GM12891 (cell line): ENCODE measurements around the gene MRTFB.

ENCODE experiments used
- DNase-seq: peaks from one replicate; pipeline ENCODE4 v3.0.0; 2011; ENCODE audit warnings: low spot score; ENCODE audit not compliant: insufficient read length
- FAIRE-seq: peaks from 2 replicates; lab custom pipeline; 2011; peaks lifted over from hg19 to GRCh38; lab: Jason Lieb, UNC
- PAX5 ChIP-seq: IDR thresholded peaks from 2 replicates; pipeline ENCODE4 v1.6.1; 2011; ENCODE audit warnings: low read length, moderate library complexity, mild to moderate bottlenecking; ENCODE audit not compliant: insufficient read depth, severe bottlenecking
- POLR2A ChIP-seq: IDR thresholded peaks from 2 replicates; pipeline ENCODE4 v1.6.1; 2011; ENCODE audit warnings: low read depth, low read length, control low read depth
- POLR2AphosphoS5 ChIP-seq: IDR thresholded peaks from 2 replicates; pipeline ENCODE4 v1.6.1; 2011; ENCODE audit warnings: low read depth, low read length, control low read depth
- POU2F2 ChIP-seq: IDR thresholded peaks from 2 replicates; pipeline ENCODE4 v1.6.1; 2011; ENCODE audit warnings: low read depth, mild to moderate bottlenecking, control low read depth, low read length, moderate library complexity
- SPI1 ChIP-seq: IDR thresholded peaks from 2 replicates; pipeline ENCODE4 v1.6.1; 2011; ENCODE audit warnings: low read depth, low read length, control low read depth
- TAF1 ChIP-seq: IDR thresholded peaks from 2 replicates; pipeline ENCODE4 v1.6.1; 2011; ENCODE audit warnings: low read depth, low read length, control low read depth

Gene MRTFB

DNA sequence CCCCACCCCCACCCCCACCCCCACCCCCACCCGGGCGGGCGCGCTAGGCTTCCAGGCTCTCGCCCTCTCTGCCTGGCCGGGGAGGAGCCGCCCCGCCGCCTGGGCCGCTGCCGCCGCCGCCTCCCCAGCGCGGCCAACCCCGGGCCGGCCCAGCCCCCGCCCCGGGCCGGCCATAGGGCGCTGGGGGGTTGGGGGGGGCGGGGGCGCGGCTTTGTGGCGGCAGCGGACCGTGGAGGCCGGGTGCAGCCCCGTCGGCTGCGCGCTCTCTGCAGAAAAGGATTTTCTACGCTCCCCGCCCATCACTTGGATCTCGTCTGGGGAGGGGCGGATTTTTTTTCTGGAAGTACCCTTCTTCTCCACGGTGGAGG, 230.9 kb downstream of the MRTFB start:
- TF ChIP-seq POLR2AphosphoS5, result no peak
- 0 out of 2 replicates have a peak, but pooled peaks have one; percentile 24 for TF ChIP-seq TAF1
- no peak for TF ChIP-seq POU2F2
- TF ChIP-seq POLR2A, result no peak
- TF ChIP-seq SPI1, result no peak
- peak; percentile 73 for TF ChIP-seq PAX5
- DNase-seq (peak; percentile 82), FAIRE-seq (no peak)

DNA sequence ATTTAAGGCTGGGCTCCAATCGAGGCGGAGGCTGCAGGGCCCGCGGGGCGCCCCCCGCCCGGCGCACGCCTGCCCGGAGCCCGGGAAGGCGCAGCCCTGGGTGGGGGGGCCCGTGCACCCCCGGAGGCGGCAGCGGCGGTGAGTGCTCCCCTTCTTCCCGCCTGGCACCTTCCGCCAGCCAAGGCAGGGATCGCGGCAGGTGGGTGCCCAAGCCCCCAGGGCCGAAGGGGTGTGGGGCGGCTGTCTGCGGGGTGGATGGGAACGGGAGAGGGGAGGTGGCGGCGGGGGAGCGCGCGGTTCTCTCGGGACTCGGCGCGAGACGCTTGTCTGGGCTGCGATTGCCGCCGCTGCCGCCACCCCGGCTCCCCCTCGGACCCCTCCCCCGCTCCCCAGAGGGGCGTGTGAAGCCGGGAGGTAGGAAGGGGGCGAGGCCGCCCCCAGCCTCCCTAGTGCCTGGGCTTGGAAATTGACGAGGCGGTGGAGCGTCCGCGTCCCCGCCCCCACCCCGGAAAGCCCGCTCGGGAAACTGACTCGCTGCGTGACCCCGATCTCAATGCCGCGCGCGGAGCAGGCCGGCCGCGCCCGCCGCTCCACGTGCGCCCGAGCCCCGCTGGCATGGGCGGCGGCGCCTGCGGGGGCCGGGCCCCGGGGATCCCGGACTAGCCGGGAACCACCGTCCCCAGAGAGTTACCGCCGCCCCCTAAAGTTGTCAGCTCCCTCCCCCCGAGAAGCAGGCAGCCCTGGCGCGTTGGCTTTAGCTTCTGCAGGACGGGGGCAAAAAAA, 231.5 kb downstream of the MRTFB start:
- no peak for DNase-seq
- no peak for TF ChIP-seq PAX5
- TF ChIP-seq TAF1, result no peak
- no peak for TF ChIP-seq SPI1
- no peak for TF ChIP-seq POLR2AphosphoS5
- TF ChIP-seq POLR2A, result no peak
- TF ChIP-seq POU2F2, result no peak

DNA sequence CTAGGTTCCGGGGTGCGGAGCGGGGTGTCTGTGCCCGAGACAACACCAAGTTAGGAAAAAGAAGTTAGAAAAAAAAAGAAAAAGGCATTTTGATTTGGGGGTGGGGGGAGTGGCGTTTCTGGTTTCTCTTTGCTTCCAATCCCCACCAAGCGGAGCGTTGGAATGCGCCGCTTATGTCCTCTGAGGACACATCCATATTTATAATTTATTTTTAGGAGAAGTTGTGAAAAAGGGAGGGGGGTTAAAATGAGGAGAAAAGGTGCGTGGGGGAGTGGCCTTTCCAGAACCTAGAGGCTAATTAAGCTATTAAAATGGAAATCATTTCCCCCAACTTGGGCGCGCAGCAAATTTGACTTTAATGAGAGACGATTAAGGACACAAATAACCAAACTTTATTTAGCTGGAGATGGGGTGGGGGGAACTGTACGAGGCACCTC, 232.1 kb downstream of the MRTFB start:
- DNase-seq (no peak), FAIRE-seq (no peak)
- TF ChIP-seq POLR2AphosphoS5 (no peak), PAX5 (no peak), TAF1 (no peak), POU2F2 (no peak), SPI1 (no peak), POLR2A (no peak)

More for the DNA sequence above, 231.5 kb downstream of the MRTFB start:
- peak; percentile 26 for FAIRE-seq

DNA sequence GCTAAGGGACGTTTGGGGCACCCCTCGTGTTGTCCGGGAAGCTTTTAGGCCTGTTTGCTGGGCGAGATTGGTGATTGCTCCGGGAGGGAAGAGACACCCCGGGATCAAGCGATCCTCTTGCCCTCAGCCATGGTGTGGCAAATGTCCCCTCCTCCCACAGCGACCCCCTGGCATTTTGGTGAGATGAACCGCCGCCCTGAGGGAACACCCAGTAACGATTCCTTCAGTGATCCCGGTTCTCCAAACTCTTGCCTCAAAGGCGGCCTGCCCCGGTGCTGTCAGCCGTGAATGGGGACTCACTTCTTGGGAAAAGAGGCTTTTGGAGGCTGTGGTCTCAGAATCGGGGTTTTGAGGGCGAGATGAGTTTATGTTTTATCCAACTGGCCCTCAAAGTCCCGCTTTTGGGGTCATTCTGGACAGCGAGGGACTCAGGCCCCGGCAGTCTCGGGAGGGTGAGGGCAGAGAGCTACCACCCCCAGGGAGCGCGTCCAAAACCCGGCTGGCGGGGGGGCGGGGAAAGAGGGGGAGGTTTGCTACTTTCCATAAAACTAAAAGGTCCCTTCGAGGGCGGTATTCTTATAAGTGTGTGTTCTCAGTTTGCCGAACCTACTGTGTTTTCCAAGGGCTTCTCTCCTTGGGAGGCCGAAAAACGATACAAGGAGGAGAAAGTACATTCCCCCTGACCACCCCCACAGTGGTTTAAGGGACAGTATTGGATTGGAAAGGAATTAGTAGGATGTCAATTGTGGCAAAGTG, 232.7 kb downstream of the MRTFB start:
- no peak for DNase-seq
- TF ChIP-seq SPI1, result no peak
- no peak for TF ChIP-seq TAF1
- no peak for TF ChIP-seq POU2F2
- no peak for TF ChIP-seq PAX5
- TF ChIP-seq POLR2A, result no peak
- TF ChIP-seq POLR2AphosphoS5, result no peak
- FAIRE-seq, result no peak

DNA sequence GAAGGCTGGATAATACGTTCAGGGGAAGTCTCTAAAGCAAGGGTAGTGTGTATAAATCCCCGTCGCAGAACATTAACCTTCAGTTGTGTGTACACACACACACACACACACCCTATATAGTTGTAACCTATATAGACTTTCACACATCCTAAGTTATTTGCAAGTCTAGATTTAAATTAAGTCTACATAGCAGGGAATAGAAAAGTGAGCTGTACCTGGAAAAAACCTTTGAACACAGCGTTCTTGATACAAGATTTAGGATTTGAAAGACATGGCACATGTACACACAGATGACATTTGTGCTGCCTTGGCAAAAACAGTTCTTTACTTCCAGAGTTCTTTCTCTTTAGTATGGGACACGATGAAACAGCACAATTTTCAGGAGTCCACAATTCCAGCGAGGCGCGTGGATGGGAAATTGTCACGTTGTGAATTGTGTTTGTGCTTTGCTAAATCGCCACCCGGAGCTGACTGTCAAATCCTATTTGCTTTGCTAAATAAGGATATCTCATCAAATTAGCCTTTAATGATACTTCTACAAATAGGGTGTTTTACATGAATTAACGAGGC, 233.9 kb downstream of the MRTFB start:
- FAIRE-seq, result no peak
- TF ChIP-seq PAX5, result no peak
- TF ChIP-seq POLR2AphosphoS5, result no peak
- TF ChIP-seq TAF1, result no peak
- no peak for TF ChIP-seq SPI1
- TF ChIP-seq POLR2A, result no peak
- TF ChIP-seq POU2F2, result no peak
- no peak for DNase-seq

DNA sequence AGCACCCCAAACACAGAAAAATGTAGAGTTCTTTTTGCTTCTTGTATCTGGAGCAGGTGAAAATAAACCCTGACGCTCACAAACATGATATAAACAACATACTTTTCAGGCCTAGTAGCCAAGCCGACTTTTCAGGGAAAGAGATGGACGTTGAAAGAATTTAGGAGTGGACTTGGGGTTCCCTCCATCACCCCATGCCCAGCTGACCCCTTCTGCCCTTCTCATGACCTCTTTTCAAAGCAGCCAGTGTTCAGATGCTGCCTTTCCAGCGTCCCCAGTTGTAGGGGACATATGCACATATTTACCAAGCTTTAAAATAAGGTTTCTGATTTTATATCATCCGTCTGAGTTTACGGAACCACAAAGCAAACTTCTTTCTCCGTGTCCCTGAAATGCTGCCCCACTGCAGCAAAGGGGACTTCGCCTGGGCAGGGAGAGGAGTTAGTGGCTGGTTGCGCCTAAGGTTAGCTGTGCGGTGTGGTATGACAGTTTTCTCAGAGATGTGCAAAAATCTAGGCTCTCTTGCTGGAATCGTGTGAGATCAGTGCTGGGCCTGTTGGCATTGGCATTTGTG, 235.5 kb downstream of the MRTFB start:
- TF ChIP-seq SPI1 (no peak), POLR2A (no peak), TAF1 (no peak), POU2F2 (no peak), PAX5 (no peak), POLR2AphosphoS5 (no peak)
- no peak for DNase-seq
- FAIRE-seq, result no peak

DNA sequence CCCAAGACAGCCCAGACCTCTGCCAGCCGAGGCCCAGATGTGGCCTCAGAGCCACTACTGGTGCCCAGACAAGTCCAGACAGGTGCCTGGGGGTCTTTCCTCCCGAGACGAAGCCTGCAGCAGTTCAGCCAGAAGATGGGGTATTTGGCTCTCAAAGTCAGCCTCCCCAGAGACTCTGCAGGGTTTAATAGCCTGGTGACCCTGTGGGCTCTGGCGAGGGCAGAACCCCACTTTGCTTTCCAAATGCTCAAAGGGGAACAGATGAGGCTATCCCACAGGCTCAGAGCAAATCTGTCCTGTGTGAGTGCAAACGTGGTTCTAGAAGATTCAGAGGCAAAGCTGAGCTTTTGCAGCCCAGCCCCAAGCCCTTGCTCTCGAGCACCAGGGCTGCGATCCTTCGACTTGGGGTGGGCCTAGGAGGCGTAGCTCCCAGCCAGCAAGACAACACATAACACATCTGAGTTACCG, 236.0 kb downstream of the MRTFB start:
- no peak for FAIRE-seq
- DNase-seq, result no peak
- TF ChIP-seq PAX5 (no peak), SPI1 (no peak), POLR2A (no peak), TAF1 (no peak), POLR2AphosphoS5 (no peak), POU2F2 (no peak)

DNA sequence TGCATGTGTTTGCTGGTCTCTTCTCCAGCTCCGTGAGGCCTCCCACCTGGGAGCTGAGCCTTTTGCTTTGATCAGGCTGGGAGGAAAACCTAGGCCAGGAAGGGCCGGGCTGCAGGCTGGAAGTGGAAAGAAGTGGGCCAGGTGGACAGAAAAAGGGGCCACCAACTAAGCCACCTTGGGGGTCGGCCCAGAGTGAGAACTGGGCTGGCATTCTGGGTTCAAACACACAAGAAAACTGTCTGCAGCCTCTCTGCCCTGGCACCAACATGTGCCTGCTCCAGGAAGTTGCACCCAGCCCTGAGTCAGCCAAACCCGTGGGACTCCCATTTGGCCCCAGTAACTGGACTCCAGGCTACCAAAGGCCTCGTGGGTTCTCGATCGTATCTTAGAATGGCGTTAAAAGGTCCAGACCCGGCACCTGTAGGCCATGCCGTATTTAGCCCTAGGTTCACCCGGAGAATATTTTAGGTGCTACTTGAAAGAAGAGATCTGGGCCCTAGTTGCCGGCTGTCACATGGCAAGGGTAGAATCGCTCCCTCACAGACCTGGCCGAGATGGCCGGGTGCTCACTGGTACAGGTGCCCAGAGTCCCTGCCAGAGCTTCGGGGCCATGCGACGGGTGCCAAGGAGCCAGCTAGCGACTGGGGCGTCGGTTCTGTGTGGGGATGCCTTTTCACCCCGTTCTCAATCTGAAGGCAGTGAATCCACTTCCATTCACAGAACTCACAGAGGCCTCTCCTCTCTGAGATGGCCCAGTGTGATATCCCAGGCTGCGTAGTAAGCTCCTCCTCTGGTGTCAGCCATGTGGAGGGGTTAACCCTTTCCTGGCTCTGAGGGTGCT, 236.6 kb downstream of the MRTFB start:
- FAIRE-seq (no peak), DNase-seq (no peak)
- TF ChIP-seq PAX5 (no peak), TAF1 (no peak)

DNA sequence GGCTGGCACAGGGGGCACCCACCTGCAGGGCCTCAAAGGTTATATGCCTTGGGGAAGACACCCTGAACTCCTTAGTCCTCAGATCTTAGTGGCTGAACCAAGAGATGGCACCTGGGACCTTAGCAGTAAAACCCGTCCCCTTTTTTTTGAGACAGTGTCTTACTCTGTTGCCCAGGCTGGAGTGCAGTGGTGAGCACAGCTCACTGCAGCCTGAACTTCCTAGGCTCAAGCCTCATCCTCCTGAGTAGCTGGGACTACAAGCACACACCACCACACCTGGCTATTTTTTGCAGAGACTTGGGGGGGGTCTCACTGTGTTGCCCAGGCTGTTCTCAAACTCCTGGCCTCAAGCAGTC, 237.2 kb downstream of the MRTFB start:
- DNase-seq (no peak), FAIRE-seq (no peak)
- TF ChIP-seq POLR2A, result no peak
- no peak for TF ChIP-seq POU2F2
- TF ChIP-seq TAF1, result no peak
